ENCODE data around the gene PTHLH.

DNA sequence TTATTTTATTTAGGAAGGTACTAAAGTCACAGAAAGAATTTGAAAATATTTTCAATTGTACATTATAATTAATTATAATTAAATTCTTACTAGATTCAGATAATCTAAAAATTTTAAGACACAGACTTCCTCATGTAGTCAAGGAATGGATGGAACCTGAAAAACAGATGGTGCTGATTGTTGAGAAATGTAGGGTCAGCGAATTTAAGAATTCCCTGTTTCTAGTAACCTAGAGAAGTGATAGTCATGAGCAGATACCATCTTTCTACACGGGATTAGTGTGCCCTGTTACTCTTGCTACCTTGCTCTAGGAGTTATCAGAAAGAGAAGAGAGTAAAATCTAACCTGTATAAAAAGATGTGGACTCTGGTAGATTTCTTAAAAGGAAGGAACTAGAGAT is 37.5 kb upstream of the PTHLH start:
- no peak for TF ChIP-seq TAF1 (IDR thresholded peaks at IDR 0.05; ENCODE audit: borderline replicate concordance, insufficient read depth, low read length)
- no peak for TF ChIP-seq POLR2AphosphoS5 (IDR thresholded peaks at IDR 0.05; ENCODE audit: low read depth, low read length)
